Posterior cingulate gyrus (tissue), 11 donors: ENCODE results near the gene KRTAP26-1.

Experiments
- DNase-seq, 10 donors: peaks; one replicate each; pipeline versions ENCODE4 v3.0.0 to v3.0.0-alpha.2; 2020 to 2021; ENCODE audit warnings: mixed read lengths in 3 of 10
- intact Hi-C: fragments of 100-400 bp; cut with DNase I; formaldehyde crosslinking; loops from one replicate; pipeline ENCODE4 v1.15.1; 2023

Gene KRTAP26-1, protein sequence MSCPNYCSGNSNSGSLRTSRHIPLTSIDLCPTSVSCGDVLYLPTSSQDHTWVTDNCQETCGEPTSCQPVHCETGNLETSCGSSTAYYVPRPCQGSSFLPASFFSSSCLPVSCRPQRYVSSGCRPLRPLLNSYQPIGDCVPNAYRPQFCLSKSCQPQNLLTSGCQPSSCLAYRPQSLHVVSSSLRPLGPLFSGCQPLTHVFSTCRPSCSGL

DNA sequence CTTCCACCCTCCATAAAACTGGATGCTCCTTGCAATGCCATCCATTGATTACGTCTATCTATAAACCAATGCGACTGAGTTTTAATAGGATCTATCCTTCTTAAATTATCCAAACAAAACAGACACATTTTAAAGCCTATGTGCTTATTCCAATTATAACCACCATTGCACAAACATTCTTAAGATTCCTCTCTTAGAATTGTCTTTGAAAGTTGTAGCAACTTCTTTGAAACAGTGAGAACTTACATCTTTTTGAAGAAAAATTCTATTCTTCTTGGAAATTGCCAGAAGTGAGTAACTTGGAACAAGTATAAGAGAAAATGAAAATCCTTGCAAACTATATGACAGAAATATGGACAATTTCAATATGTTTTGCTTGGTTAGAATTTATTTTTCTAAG, at the start of gene KRTAP26-1:
KRTAP26-1 (minus strand) TSS at position 101 of the 400 bp plus-strand sequence. CDS start 280 bp downstream, outside the sequence.
- no peak for DNase-seq
- intact Hi-C loops: no loop called here

DNA sequence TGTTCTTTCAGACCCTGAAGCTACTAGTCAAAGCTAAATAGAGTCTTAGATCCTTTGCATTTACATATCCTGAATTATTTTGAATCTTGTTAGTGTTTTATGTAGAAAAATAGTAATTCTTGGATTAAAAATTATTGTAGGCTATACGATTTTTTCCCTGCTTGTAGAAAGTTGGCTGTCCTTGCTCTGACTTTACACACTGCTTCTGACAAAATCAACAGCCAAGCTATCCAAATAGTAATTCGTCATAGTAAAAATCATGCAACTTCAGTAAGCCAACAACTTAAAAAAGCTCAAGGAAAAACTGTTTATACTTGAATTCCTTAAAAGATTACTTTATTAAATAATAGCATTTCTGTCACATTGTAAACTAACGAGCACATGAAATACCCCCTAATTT, 35.8 kb upstream of the KRTAP26-1 start:
- intact Hi-C loops: no loop called here
- no peak for DNase-seq

GRCh38 chr21:30354308-30355005, 34.3 kb upstream of the KRTAP26-1 start:
- intact Hi-C loops: no loop called here
- no peak for DNase-seq

- no peak for DNase-seq
- intact Hi-C loops: no loop called here
Observed at GRCh38 chr21:30351534-30351933, 31.4 kb upstream of the KRTAP26-1 start.

DNA sequence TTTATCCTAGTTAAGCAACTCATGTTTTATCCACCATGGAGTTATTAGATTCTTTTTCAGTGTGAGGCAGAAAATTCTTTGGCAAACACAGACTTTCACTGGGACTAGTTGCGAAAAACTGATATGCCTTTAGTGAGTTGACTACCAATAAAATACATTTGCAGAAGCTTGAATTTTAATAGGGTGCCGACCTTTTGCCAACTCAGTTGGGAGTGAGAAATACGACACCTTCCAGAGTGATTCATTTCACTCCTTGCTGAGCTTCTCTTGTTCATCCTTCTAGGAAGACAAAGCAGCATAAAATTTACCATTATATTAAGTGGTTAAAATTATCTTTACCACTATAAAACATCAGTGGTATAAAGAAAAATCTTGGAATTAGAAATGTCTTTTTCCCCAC, 29.5 kb upstream of the KRTAP26-1 start:
- intact Hi-C loops: no loop called here
- no peak for DNase-seq

GRCh38 chr21:30348506-30348905, 28.4 kb upstream of the KRTAP26-1 start, which contains the start of gene KRTAP23-1:
Gene KRTAP23-1, minus strand, starts transcription at chr21:30348606. Its CDS starts 0 bp downstream, at chr21:30348606.
- DNase-seq: no peak
- intact Hi-C loops: no loop called here

- intact Hi-C loops: no loop called here
- DNase-seq: no peak
Observed at GRCh38 chr21:30345014-30345413, 24.9 kb upstream of the KRTAP26-1 start.

DNA sequence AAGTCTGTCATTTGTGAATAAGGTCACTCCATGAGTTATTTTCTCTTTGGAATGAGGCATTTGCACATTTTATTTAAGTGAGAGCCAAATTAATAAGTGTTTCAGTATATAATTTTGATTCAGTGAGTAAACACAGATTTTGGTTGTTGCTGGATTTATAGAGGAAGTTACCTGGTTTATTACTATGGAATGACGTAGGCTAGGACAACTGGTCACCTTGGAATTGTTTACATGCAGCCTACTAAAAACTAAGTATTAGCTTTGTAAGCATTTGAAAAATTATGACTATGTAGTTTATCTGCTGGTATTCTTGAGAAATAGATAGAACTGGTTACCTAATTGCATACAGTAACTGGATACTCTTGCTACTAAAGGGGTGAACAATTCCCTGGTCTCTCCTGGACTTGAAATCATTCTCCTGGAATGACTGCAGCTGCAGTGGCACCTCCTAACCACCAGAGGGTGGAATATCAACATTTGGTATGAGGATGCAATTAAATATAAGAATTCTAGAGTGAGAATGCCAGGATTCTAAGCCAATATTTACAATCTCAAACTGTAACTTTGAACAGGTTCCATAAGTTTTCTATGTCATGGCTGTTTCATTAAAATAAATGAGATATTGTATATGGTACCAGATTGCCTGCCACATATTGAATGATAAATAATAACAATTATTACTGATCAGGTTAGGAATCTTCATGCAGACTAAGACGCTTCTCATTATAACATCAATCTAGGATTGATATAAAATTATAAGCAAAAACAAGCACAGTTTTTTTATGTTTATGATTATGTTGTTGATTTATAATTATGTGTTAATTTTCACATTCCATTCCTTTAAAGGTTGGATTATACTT, 20.8 kb upstream of the KRTAP26-1 start:
- peak in 5 of 10 donors; percentile 27 to 76 (median 50) for DNase-seq
- intact Hi-C loops: no loop called here

DNA sequence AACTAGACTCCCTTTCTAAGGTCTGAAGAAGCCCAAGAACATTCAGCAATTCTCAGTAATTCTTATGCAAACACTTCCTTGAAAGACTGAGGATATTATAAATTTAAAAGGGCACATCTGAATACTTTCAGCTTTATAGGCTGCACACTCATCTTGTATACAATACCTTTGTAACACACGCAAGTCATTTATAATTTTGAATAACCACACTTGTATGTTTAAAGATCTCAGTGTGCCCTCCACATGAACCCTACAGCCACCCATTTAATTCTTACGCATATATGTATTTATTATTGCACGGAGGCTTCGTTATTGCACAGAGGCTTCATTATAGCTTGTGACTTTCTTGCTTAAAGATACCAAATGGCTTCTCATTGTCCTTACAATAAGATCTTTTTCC, 18.6 kb upstream of the KRTAP26-1 start:
- no peak for DNase-seq
- intact Hi-C loops: no loop called here

DNA sequence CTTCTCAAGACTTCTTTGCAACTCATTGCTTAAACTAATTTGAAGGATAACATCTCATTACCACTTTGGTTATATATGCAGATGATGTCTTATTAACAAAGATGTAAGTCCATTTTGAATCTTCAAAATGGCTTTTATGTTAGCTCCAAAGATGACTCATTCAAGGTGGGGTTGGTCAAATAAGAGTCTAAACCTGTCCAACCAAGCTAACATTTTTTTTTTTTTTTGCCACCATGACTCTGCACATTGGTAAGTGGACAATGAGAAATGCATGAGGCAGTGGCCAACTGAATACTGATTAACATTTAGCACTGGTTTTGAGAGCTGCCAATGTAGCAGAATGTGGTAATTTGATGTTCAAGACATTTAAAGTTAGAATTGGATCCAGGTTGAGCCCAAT, 17.7 kb upstream of the KRTAP26-1 start:
- DNase-seq: no peak
- intact Hi-C loops: no loop called here

DNA sequence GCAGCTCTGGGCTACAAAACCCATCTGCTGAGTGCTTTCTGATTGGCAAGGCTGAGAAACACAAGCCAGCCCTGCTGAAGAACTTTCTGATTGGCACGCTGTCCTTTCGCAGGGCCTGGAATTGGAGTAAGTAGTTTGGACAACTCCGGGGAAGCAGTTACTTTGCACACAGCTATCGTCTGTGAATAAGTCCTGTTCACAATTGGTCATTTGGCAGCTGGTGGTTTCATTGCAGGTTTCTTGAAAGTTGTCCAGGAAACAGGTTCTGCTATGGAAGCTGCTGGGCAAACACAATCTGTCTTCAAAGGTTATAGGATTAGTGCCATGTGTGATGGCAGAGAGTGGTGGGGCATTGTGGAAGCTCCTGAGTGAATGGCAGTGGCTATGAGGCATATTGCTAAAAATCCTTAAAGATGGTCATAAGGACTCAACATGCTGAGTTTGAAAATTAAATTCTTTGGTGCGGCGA, 17.2 kb upstream of the KRTAP26-1 start, which contains the start of gene KRTAP27-1:
KRTAP27-1 (minus strand) TSS at position 419 of the 469 bp plus-strand sequence; CDS start at position 393, 26 bp downstream.
- no peak for DNase-seq
- intact Hi-C loops: no loop called here

DNA sequence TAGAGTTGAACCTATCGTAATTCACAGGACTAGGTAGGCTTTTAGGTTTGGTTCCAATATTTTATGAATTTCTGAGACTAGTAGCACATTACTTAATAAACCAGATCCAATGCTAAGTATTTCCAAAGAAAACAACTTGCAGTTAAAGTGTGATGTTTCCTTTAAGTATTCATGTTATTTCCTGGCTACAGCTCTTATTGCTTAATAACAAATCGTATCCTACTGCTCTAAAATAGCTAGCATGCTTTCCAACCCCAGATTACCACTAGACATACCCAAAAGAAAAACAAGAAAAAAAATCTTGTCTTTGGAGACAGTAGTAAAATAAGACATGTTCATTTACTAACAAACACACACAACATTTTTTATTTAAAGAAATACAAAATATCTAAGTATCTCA, 16.5 kb upstream of the KRTAP26-1 start:
- no peak for DNase-seq
- intact Hi-C loops: no loop called here

GRCh38 chr21:30333736-30334135, 13.6 kb upstream of the KRTAP26-1 start:
- DNase-seq: no peak
- intact Hi-C loops: no loop called here

DNA sequence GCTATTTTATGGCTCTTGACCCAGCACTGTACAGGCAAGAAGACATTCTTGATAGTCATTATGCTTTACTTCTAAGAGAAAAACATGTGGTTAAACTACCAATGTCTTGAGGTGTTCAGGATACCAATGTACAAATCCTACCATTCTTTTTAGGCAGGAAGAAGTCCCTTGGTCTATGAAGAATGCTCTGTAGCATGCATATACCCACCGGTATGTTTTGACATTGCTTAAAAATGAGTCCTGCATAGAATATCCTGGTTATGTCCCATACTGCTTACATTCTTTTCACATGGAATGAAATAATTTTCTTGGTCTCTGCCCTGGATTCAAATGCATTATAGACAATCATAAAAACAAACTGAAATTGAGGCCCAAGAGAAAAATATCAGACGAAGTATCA, 12.6 kb upstream of the KRTAP26-1 start:
- no peak for DNase-seq
- intact Hi-C loops: no loop called here

DNA sequence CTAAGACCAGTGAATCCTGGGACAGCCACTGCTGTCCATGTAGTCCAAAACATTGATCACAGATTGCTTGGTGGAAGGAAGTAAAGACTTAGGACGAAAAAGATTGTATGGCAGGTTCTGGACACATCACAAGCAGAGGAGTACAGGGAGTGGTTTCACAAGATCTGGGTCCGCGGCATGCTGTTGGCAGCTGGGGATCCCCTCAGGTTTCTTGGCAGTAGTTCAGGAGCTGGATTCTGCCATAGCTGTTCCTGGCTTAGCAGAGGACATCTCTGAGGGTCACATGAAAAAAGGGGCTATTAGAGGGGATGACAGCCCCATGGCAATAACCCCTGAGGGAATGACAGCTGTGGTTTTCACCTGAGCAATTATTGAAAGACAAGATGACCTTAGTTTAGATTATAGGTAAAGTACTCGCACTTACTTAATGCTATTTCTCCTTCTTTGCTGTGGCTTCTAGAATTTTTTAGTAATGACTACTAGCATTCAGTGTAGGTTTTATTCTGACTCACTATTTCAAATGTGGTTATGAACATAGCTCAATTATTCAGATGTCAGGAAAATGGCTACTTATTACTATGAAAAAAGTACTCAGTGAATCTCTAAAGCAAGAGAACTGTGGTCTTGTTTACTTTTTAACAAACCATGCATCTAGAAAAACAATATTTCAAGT, 9.2 kb upstream of the KRTAP26-1 start:
- intact Hi-C loops: no loop called here
- no peak for DNase-seq

DNA sequence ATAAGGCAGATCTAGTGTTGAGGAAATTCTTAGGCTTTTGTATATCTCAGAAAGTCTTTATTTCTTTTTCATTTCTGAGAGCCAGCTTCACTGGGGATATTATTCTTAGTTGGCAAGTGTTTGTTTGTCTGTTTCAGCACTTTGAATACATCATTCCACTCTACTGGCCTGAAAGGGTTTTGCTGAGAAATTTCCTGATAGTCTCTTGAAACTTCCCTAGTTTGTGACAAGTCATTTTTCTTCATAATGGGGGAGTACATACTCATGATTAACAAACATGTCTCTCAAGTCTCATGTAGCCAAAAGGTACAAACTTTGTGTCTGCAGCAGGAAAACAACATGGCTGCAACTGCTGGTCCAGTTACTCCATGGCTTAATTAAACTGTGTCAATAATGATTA, 6.3 kb upstream of the KRTAP26-1 start:
- no peak for DNase-seq
- intact Hi-C loops: no loop called here

DNA sequence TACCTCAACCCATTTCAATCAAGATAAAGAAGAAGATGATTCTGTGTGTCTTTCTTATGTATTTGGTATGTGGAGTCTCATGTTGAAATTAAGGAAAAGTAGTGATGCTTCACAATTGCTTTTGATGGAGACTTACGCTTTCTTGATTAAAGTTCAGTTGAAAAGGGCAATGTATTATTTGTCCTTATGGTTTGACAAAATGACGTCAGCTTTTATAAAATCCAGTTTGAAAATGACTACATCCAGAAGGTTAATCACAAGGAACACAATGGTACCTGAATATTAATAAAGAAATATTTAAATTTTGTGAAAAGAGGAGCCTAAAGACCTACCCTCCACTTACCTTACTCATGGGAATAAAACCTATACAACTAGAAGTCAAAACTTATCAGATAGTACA, 4.4 kb downstream of the KRTAP26-1 start:
- intact Hi-C loops: no loop called here
- no peak for DNase-seq

DNA sequence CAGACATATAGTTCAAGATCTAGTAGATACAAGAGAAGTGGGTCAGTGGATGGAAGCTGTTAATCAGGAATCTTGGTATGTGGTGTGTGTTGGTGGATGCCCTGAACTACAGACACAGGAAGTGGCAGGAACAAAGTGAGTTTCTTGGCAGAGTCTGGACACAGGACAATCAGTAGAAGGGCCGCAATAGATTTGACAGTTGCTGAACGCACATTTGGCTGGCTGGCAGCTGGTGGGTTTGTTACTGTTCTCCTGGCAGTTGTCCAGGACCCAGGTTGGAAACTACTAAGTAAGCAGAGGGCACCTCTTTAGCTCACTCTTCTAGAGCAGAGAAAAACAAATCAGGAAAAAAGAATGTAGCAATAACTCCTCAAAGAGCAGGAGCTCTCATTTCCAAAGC, 13.2 kb downstream of the KRTAP26-1 start:
- intact Hi-C loops: no loop called here
- no peak for DNase-seq

DNA sequence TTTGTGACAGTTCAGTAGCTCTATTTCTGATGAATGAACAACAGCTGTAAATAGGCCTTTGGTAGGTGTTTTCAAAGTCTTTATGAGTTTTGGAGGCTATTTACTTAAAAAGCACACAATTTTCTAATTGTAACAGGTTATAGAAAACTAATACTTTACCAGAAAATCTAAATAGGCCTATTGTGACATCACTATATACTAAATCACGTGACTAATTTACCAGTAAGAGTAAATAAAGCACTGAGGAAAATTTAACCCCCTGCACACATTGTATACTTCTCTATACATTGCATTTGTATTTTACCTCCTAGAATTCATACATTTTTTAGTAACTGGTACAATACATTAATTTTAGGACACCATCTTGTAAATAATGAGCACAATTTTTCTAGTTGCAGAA, 15.0 kb downstream of the KRTAP26-1 start:
- DNase-seq: no peak
- intact Hi-C loops: no loop called here

- no peak for DNase-seq
- intact Hi-C loops: no loop called here
Observed at GRCh38 chr21:30289215-30289614, 30.9 kb downstream of the KRTAP26-1 start, which contains the start of gene KRTAP25-1. Gene KRTAP25-1, minus strand, starts transcription at chr21:30289514. Its CDS starts 24 bp downstream, at chr21:30289490.
